Stimulated activated CD8-positive, alpha-beta memory T cell treated with anti-CD3 and anti-CD28 coated beads, Interleukin-4, amount 100 ng/mL, for 48 hours (primary cell): ENCODE data around the gene COL18A1.
A peak's percentile ranks its signal among the peaks of the same experiment; 100 is the strongest.

Source experiments
- DNase-seq: peaks from one replicate; pipeline ENCODE4 v3.0.0-alpha.2; 2020

COL18A1 gene

GRCh38 chr21:45482899-45483821, 78.2 kb downstream of the COL18A1 start:
- DNase-seq: peak; percentile 66

GRCh38 chr21:45484318-45484717, 79.4 kb downstream of the COL18A1 start:
- no peak for DNase-seq

GRCh38 chr21:45485686-45486442, 80.9 kb downstream of the COL18A1 start:
- no peak for DNase-seq

- DNase-seq: no peak
These were observed 81.6 kb downstream of the COL18A1 start for GRCh38 chr21:45486443-45487160.

GRCh38 chr21:45487161-45487806, 82.3 kb downstream of the COL18A1 start:
- DNase-seq: no peak

GRCh38 chr21:45487891-45488600, 83.1 kb downstream of the COL18A1 start:
- no peak for DNase-seq

GRCh38 chr21:45488931-45489721, 84.2 kb downstream of the COL18A1 start:
- no peak for DNase-seq

- no peak for DNase-seq
These were observed 84.7 kb downstream of the COL18A1 start for GRCh38 chr21:45489722-45489982.

- DNase-seq: no peak
These were observed 85.2 kb downstream of the COL18A1 start for GRCh38 chr21:45490049-45490731.

- DNase-seq: no peak
These were observed 86.1 kb downstream of the COL18A1 start for GRCh38 chr21:45491056-45491455.

- no peak for DNase-seq
These were observed 86.7 kb downstream of the COL18A1 start for GRCh38 chr21:45491623-45492022.

GRCh38 chr21:45492765-45493164, 87.8 kb downstream of the COL18A1 start:
- no peak for DNase-seq

- no peak for DNase-seq
These were observed 88.5 kb downstream of the COL18A1 start for GRCh38 chr21:45493401-45494001.

- DNase-seq: no peak
These were observed 89.3 kb downstream of the COL18A1 start for GRCh38 chr21:45494135-45494850.

- DNase-seq: no peak
These were observed 90.1 kb downstream of the COL18A1 start for GRCh38 chr21:45494851-45495680.

- no peak for DNase-seq
These were observed 91.4 kb downstream of the COL18A1 start for GRCh38 chr21:45496151-45496967.

GRCh38 chr21:45496968-45497845, 92.2 kb downstream of the COL18A1 start:
- no peak for DNase-seq
